Aorta (tissue), 5 donors: ENCODE measurements around the gene NUCKS1. TPM values are rescaled to one million over a fixed set of nuclear protein-coding genes. Genes with fewer than 3 reads are reported as not detected.

Experiments
- ATAC-seq: fragments of 200-7000 bp; cut with Tn5 transposase; one replicate; pipeline ENCODE4 v1.9.1; 2022; ENCODE audit warnings: moderate library complexity; ENCODE audit not compliant: low FRiP score
- DNase-seq, 2 donors: peaks; one replicate each; pipeline ENCODE4 v3.0.0-alpha.2; 2020
- H3K27ac ChIP-seq, 2 donors: one replicate each; pipeline ENCODE4 v1.5.1; 2013; ENCODE audit warnings: low read length in 2 of 2, mild to moderate bottlenecking in 2 of 2, moderate library complexity in 2 of 2, control low read depth in 1 of 2, inconsistent platforms in 1 of 2, low read depth in 1 of 2
- H3K27me3 ChIP-seq, 2 donors: one replicate each; pipeline ENCODE4 v1.6.1; 2013; ENCODE audit warnings: control low read depth in 1 of 2, low read length in 1 of 2, mild to moderate bottlenecking in 1 of 2, moderate library complexity in 1 of 2; ENCODE audit not compliant: insufficient read depth in 2 of 2, control insufficient read depth in 1 of 2
- H3K36me3 ChIP-seq, 2 donors: one replicate each; pipeline ENCODE4 v1.6.1; 2013; ENCODE audit warnings: control low read depth in 1 of 2, low read length in 1 of 2, mild to moderate bottlenecking in 1 of 2; ENCODE audit not compliant: insufficient read depth in 2 of 2, control insufficient read depth in 1 of 2
- H3K4me1 ChIP-seq, 2 donors: one replicate each; pipeline ENCODE4 v1.6.1; 2013; ENCODE audit warnings: low read length in 2 of 2, control low read depth in 1 of 2, mild to moderate bottlenecking in 1 of 2, moderate library complexity in 1 of 2; ENCODE audit not compliant: insufficient read depth in 2 of 2, control insufficient read depth in 1 of 2
- H3K4me3 ChIP-seq, 2 donors: one replicate each; pipeline ENCODE4 v1.5.1; 2013; ENCODE audit warnings: low read length in 2 of 2, control low read depth in 1 of 2, mild to moderate bottlenecking in 1 of 2
- H3K9me3 ChIP-seq: one replicate; pipeline ENCODE4 v1.6.1; 2013; ENCODE audit warnings: mild to moderate bottlenecking, low read length; ENCODE audit not compliant: control insufficient read depth
- WGBS, 2 donors: extraction: QIAGEN DNeasy Blood & Tissue Kit; methylation state at CpG; one replicate each; pipeline ENCODE4 v1.1.7; 2013; 5-methylcytosine and 5-hydroxymethylcytosine counted together
- intact Hi-C, 2 donors: fragments of 100-400 bp; cut with DNase I; formaldehyde crosslinking; loops; one replicate each; pipeline versions ENCODE4 v1.14.2 to v1.15.0; 2022
- polyA plus RNA-seq, 2 donors: library from polyadenylated mRNA; stranded (reverse); fragments of 200-250 nt; gene quantifications; one replicate each; pipeline ENCODE4 v1.2.3, GENCODE V29; 2013
- total RNA-seq, 2 donors: library from RNA; stranded (reverse); fragmentation: NEBNext Ultra II Directional; extraction: Animal tissue kit (Norgen Biotek cat#: 25700); gene quantifications; one replicate each; pipeline ENCODE4 v1.2.1, GENCODE V29; 2021
- donor health status: healthy with polysubstance abuse.
- donor health status: Bipolar disorder and iron deficiency.
- donor health status: DM: no; HTN: no; CAD: no.
- donor health status: DM: no; HTN: no; CAD: no.
- donor health status: DM: yes; HTN: yes; CAD: no.

The NUCKS1 gene
- total and polyA plus RNA-seq, 4 donors: 47.1 to 158 (median 96.2) TPM

- ATAC-seq (no peak), DNase-seq (peak in 1 of 2 donors; percentile 38)
- intact Hi-C loops: no loop called here
- no peaks in the 10 kb centered on the region for H3K4me1 ChIP-seq
- H3K9me3 ChIP-seq: no peaks in the 10 kb centered on the region
- no peaks in the 10 kb centered on the region for H3K27me3 ChIP-seq
- WGBS, 2 donors: 72 to 76% methylated on average over 7 of the region's 7 CpGs
- H3K4me3 ChIP-seq: no peak overlapping the region
- H3K27ac ChIP-seq: no peak overlapping the region
- H3K36me3 ChIP-seq: no peaks in the 10 kb centered on the region
Measured at GRCh38 chr1:205688171-205689080, 61.6 kb downstream of the NUCKS1 start.

DNA sequence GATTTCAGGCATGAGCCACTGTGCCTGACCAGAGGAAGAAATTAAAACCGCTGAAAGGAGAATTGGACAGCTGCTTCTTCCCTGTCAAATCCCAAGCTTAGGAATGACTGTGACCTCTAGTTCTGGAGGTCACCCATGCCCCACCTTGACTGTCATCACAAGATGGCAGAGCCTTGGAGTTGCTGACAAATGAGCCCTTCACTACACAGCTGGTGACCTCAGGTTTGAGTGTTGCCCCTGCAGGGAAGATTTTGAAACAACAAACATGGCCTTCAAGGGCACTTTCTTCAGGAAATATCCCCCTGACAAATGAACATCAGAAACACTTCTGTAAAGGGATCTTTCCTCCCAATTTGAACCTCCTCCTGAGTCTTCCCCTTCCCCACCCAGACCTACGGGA lies 62.7 kb downstream of the NUCKS1 start:
- H3K27me3 ChIP-seq: no peaks in the 10 kb centered on the region
- H3K4me3 ChIP-seq: no peak overlapping the region
- no peak for ATAC-seq
- DNase-seq: peak in 1 of 2 donors; percentile 12
- 82 to 87% methylated on average over 2 of the region's 2 CpGs for WGBS, 2 donors
- H3K4me1 ChIP-seq: no peaks in the 10 kb centered on the region
- intact Hi-C loops: no loop called here
- H3K36me3 ChIP-seq: no peaks in the 10 kb centered on the region
- H3K9me3 ChIP-seq: no peaks in the 10 kb centered on the region
- H3K27ac ChIP-seq: no peak overlapping the region

- H3K9me3 ChIP-seq: no peaks in the 10 kb centered on the region
- H3K27me3 ChIP-seq: no peaks in the 10 kb centered on the region
- ATAC-seq (no peak), DNase-seq (no peak)
- intact Hi-C loops: no loop called here
- no peaks in the 10 kb centered on the region for H3K36me3 ChIP-seq
- WGBS, 2 donors: 81 to 82% methylated on average over 3 of the region's 3 CpGs
- no peaks in the 10 kb centered on the region for H3K4me1 ChIP-seq
- H3K4me3 ChIP-seq: no peak overlapping the region
- H3K27ac ChIP-seq: no peak overlapping the region
Measured at GRCh38 chr1:205681364-205681763, 68.6 kb downstream of the NUCKS1 start.

DNA sequence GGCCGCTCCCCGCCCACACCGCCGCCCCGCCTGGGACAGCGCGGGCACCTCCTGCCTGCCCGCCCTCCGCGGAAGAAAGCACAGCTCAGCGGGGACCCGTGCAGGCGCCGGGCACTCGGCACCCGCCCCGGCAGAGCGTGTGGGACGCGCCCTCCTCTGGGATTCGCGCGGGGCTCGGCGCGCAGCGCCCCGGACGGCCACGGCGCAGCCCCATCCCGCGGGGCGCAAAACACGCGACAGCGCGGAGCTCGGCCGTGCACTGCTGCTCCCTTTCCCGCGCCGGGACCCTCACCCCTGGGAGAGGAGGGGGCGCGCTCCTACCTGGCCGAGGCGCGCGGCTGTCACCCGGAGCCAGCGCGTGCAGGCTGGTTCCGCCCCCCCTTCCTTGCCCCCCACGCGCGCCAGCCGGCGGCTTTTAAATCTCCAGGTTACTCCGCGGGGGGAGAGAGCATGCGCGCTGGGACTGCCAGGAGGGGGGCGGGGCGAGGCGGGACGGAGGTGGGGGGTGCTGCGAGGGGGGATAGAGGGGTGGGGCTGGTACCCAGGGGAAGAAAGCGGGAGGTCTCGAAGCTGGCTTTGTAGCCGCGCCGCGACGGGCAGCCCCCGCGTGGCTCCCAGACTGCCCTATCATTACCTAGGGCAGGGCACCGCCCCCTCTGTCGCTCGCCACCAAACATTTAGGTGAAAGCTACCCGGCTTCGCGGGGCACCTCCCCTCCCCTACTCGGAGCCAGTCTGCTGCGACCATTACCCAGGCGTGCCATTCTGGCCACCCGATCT lies 69.7 kb downstream of the NUCKS1 start, which contains the start of gene SLC45A3:
SLC45A3 (minus strand) TSS at position 437 of the 779 bp plus-strand sequence. CDS start 15,853 bp downstream, outside the sequence.
- DNase-seq (peak in 1 of 2 donors; percentile 81), ATAC-seq (peak; percentile 61)
- H3K4me3 ChIP-seq: peak within 1 kb of the TSS; percentile 19 to 67
- H3K9me3 ChIP-seq: no peaks in the 10 kb centered on the region
- H3K36me3 ChIP-seq: no peaks in the 10 kb centered on the region
- no peaks in the 10 kb centered on the region for H3K27me3 ChIP-seq
- peak within 1 kb of the TSS; percentile 62 to 78 for H3K27ac ChIP-seq
- intact Hi-C loops: no loop called here
- H3K4me1 ChIP-seq: no peaks in the 10 kb centered on the region
- 0 to 1% methylated on average over 29 to 86 of the region's 86 CpGs for WGBS, 2 donors

- Histone ChIP-seq H3K36me3 (no peaks in the 10 kb centered on the region), H3K9me3 (no peaks in the 10 kb centered on the region), H3K4me3 (no peak overlapping the region), H3K27ac (peak overlapping the region; percentile 62 to 78), H3K27me3 (no peaks in the 10 kb centered on the region), H3K4me1 (no peaks in the 10 kb centered on the region)
- DNase-seq (peak in 1 of 2 donors; percentile 61), ATAC-seq (peak; percentile 5)
- intact Hi-C loops: no loop called here
- WGBS, 2 donors: 17 to 20% methylated on average over 10 of the region's 10 CpGs
Measured at GRCh38 chr1:205678286-205679111, 71.5 kb downstream of the NUCKS1 start.

DNA sequence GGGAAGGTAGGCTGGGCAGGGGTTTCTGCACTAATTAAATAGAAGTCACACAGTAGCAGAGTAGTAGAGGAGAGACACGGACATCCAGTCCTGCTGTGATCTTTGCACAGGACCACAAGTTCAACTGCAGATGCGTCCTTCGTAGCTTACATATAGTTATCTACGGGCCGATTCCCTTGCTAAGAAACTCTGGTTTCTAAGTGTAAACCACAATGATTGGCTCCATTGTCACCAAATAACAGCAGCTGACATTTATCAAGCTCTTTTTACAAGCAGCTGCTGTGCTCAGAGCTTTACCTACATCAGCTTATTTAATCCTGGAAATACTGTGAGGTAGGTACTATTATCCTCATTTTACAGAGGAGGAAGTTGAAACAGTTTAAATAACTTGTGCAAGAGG lies 72.8 kb downstream of the NUCKS1 start:
- WGBS, 2 donors: 67 to 81% methylated on average over 5 of the region's 5 CpGs
- Histone ChIP-seq H3K4me3 (no peak overlapping the region), H3K4me1 (peaks cover 0 to 4% of the 10 kb centered on the region in 2 donors), H3K27me3 (no peaks in the 10 kb centered on the region), H3K36me3 (no peaks in the 10 kb centered on the region), H3K27ac (no peak overlapping the region), H3K9me3 (no peaks in the 10 kb centered on the region)
- intact Hi-C loops: no loop called here
- ATAC-seq (no peak), DNase-seq (no peak)

DNA sequence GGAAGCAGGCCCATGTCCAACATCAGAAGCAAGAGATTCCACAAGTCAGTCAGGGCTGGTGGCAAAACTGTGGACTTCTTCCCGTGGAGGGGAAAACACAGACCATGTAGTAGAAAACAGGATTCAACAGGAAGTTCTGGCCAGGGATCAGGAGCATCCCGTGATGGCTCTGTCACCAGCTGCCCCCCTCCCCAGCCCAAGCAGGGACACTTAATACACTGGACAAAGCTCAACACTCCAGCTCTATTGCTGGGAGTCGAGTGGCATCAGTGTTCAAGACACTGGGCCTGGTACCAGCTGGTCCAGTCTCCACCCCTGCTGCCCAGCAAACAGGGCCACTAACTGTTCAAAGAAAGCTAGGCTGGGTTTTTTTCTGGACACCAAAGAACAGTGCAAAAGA lies 73.4 kb downstream of the NUCKS1 start:
- ATAC-seq (no peak), DNase-seq (no peak)
- peaks cover 0 to 4% of the 10 kb centered on the region in 2 donors for H3K4me1 ChIP-seq
- no peaks in the 10 kb centered on the region for H3K9me3 ChIP-seq
- no peak overlapping the region for H3K27ac ChIP-seq
- 29 to 44% methylated on average over 3 of the region's 3 CpGs for WGBS, 2 donors
- no peaks in the 10 kb centered on the region for H3K36me3 ChIP-seq
- no peak overlapping the region for H3K4me3 ChIP-seq
- intact Hi-C loops: no loop called here
- H3K27me3 ChIP-seq: no peaks in the 10 kb centered on the region

- intact Hi-C loops: no loop called here
- no peaks in the 10 kb centered on the region for H3K27me3 ChIP-seq
- 87 to 91% methylated on average over 5 of the region's 5 CpGs for WGBS, 2 donors
- no peaks in the 10 kb centered on the region for H3K36me3 ChIP-seq
- H3K9me3 ChIP-seq: no peaks in the 10 kb centered on the region
- no peak overlapping the region for H3K27ac ChIP-seq
- H3K4me1 ChIP-seq: peaks cover 0 to 4% of the 10 kb centered on the region in 2 donors
- ATAC-seq (no peak), DNase-seq (no peak)
- H3K4me3 ChIP-seq: no peak overlapping the region
Measured at GRCh38 chr1:205676002-205676401, 74.0 kb downstream of the NUCKS1 start.
